PC-3 (cell line): ENCODE measurements around the gene GAB4.

ENCODE experiments used
- CTCF ChIP-seq: fragments of 300-600 bp; sonication (generic); conservative IDR thresholded peaks from 2 replicates; pipeline ENCODE4 v1.5.1; 2017; ENCODE audit warnings: antibody characterized with exemption, low read depth, mild to moderate bottlenecking, low read length
- EZH2 ChIP-seq: fragments of 300-600 bp; sonication (generic); IDR thresholded peaks from one replicate; pipeline ENCODE4 v1.6.1; 2017; ENCODE audit warnings: antibody characterized with exemption, mild to moderate bottlenecking, low read length; ENCODE audit not compliant: unreplicated experiment

- TF ChIP-seq CTCF = no peak
- no peak for TF ChIP-seq EZH2
These were observed 765 bp downstream of the GAB4 start for GRCh38 chr22:17007257-17007656.
